COLO668 (cell line): Measurements from ENCODE around the gene CBX1.
"Not testable (repeated sequence)": the region's sequence is repeated elsewhere in the genome, so short reads cannot be mapped to it uniquely, and the experiment has no call there.

ENCODE experiments used
- DNase-seq: peaks from one replicate; lab custom pipeline; 2025; ENCODE audit not compliant: unreplicated experiment; lab: John Stamatoyannopoulos, UW

CBX1 gene

GRCh38 chr17:48074322-48075081 is 26.8 kb downstream of the CBX1 start:
- peak; percentile 54 for DNase-seq

DNA sequence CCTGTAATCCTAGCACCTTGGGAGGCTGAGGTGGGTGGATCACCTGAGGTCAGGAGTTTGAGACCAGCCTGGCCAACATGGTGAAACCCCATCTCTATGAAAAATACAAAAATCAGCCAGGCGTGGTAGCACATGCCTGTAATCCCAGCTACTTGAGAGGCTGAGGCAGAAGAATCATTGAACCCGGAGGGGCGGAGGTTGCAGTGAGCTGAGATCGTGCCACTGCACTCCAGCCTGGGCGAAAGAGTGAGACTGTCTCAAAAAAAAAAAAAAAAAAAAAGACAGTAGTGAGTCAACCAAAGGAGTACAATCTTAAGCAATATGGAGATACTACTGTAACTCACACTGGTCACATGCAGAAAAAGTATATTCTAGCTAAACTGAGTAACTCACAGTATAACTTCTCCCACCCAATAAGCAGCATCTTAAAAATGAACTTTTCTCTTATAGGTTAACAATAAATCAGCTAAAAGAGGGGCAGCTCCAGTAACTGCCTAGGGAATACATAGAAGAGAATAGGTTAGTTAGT is 27.6 kb downstream of the CBX1 start:
- DNase-seq, result not testable (repeated sequence)

DNA sequence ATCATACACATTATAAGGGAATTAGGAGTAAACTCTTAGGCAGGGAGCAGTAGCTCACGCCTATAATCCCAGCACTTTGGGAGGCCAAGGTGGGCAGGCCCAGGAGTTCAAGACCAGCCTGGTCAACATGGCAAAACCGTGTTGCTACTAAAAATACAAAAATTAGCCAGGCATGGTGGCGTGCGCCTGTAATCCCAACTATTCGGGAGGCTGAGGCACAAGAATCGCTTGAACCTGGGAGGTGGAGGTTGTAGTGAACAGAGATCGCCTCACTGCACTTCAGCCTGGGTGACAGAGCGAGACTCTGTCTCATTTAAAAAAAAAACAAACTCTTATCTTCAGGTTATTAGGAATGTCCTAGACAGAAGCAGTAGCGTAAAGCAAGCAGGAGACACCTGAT is 28.5 kb downstream of the CBX1 start:
- not testable (repeated sequence) for DNase-seq

GRCh38 chr17:48071654-48072053 is 29.6 kb downstream of the CBX1 start:
- no peak for DNase-seq

- no peak for DNase-seq
Measured at GRCh38 chr17:48070195-48070594, 31.1 kb downstream of the CBX1 start.

DNA sequence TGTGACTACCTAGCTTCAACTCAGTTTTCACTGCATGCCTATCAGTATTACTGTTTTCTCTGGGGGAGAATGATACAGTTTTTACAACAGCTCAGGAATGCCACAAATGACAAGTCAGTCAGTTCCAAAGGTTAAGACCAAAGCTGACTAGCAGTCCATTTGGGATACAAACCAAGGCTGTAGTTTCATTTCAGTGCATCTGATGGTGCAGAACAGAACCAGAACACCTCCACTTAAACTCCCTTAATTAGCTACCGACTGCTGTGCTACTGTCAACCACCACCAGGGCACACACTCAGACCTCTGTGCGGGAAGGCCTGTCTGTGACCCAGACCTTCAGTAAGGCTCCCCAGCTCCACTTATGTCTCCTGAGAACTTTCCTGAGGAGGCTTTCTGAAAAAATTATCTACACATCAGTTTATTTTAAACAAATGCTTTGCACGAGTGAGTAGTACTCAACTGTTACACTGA is 32.8 kb downstream of the CBX1 start:
- peak; percentile 1 for DNase-seq

GRCh38 chr17:48067808-48068207 is 33.5 kb downstream of the CBX1 start:
- DNase-seq, result not testable (repeated sequence)

- DNase-seq, result no peak
Measured at GRCh38 chr17:48067245-48067644, 34.0 kb downstream of the CBX1 start.

GRCh38 chr17:48066656-48067055 is 34.6 kb downstream of the CBX1 start:
- DNase-seq, result no peak

DNA sequence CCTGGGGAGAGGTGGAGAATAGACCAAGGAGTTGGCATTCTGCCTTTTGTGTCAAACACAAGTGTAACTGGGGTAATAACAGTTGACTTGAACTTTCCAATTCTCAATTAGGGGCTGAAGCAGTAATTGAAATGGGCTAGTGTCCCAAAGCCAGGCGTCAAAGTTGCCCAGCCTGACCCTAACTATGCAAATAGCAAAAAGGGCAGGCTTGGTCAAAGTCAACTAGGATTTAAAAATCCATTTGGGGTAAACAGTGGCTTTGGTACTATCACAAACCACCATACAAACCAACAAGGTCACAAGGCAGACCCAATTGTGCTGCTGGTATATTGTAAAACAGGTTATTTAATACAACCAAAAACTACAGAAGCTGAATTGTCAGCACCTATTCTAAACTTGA is 35.1 kb downstream of the CBX1 start:
- no peak for DNase-seq

GRCh38 chr17:48064638-48065037 is 36.6 kb downstream of the CBX1 start:
- no peak for DNase-seq

GRCh38 chr17:48062273-48062672 is 39.0 kb downstream of the CBX1 start:
- no peak for DNase-seq

GRCh38 chr17:48060249-48060648 is 41.0 kb downstream of the CBX1 start:
- DNase-seq, result no peak

- DNase-seq, result no peak
Measured at GRCh38 chr17:48059125-48059668, 42.1 kb downstream of the CBX1 start.

DNA sequence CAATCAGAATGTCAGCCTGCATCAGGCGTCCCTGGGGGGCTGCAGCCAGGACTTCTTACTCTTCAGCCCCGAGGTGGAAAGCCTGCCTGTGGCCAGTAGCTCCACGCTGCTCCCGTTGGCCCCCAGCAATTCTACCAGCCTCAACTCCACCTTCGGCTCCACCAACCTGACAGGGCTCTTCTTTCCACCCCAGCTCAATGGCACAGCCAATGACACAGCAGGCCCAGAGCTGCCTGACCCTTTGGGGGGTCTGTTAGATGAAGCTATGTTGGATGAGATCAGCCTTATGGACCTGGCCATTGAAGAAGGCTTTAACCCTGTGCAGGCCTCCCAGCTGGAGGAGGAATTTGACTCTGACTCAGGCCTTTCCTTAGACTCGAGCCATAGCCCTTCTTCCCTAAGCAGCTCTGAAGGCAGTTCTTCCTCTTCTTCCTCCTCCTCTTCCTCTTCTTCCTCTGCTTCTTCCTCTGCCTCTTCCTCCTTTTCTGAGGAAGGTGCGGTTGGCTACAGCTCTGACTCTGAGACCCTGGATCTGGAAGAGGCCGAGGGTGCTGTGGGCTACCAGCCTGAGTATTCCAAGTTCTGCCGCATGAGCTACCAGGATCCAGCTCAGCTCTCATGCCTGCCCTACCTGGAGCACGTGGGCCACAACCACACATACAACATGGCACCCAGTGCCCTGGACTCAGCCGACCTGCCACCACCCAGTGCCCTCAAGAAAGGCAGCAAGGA is 42.7 kb downstream of the CBX1 start:
- no peak for DNase-seq

DNA sequence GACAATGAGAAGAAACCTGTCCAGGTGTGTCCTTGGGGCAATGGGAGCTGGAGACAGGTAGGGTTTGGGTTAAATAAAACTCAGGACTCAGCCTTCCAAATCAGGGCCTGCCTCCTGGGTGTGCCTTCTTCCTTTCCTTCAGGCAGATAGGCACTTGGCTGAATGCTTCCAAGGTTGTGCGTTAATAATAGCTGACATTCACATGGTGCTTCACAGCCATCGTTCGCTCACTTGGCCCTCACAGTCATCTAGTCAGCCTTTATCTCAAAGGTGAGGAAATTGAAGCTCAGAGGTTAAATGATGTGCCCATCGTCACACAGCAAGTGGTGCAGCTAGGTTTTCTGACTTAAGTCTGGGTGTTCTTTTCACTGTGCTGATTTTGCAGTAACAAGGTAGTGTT is 43.7 kb downstream of the CBX1 start:
- DNase-seq, result no peak

DNA sequence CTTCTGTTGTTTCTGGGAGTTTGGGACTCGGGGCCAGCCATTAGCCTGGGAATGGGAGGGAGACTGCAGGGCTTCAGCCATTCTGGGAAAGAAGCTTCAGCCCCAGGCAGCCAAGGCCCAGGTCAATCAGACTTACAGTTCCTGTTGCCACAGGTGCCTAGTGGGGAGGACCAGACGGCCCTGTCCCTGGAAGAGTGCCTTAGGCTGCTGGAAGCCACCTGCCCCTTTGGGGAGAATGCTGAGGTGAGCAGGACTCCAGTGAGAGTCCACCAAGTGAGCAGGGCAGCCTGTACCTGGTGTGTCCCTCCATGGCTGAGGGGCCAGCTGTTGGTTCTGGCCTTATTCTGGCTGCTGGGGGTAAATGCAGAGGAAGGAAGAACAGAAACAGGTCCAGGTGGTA is 44.4 kb downstream of the CBX1 start:
- no peak for DNase-seq

- no peak for DNase-seq
Measured at GRCh38 chr17:48056246-48056745, 45.0 kb downstream of the CBX1 start.

DNA sequence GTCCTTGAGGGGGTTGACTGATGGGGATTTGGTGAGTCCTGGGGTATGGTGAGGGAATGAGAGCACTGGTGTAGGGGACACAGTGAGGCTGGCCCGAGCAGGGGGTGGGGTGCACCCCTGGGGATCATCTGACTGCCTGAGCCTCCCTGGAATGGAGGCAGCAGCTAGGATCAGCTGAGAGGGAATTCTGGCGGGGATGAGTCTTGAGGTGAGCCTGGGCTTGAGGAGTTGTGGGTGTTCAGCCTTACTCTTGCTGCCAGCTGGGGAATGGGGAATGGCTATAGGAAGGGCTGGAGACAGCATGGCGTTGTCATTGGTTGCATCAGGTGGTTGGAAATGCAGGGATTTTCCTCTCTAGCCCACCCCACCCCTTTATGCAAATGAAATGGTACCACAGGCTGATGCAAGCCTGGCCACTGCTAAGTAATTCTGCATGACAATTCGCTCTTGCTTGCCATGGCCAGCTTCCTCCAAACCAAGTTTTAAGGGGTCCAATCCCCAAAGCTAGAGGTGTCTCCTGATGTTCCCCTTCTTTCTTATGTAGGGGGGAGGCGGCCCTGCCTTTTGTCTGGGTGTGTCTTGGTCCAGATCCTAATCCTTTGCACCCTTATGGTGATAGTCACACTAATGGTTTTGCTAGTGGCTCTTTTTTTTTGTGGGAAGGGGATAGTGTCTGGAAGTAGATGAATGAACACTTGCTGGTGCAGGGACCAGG is 45.6 kb downstream of the CBX1 start:
- peak; percentile 1 for DNase-seq

DNA sequence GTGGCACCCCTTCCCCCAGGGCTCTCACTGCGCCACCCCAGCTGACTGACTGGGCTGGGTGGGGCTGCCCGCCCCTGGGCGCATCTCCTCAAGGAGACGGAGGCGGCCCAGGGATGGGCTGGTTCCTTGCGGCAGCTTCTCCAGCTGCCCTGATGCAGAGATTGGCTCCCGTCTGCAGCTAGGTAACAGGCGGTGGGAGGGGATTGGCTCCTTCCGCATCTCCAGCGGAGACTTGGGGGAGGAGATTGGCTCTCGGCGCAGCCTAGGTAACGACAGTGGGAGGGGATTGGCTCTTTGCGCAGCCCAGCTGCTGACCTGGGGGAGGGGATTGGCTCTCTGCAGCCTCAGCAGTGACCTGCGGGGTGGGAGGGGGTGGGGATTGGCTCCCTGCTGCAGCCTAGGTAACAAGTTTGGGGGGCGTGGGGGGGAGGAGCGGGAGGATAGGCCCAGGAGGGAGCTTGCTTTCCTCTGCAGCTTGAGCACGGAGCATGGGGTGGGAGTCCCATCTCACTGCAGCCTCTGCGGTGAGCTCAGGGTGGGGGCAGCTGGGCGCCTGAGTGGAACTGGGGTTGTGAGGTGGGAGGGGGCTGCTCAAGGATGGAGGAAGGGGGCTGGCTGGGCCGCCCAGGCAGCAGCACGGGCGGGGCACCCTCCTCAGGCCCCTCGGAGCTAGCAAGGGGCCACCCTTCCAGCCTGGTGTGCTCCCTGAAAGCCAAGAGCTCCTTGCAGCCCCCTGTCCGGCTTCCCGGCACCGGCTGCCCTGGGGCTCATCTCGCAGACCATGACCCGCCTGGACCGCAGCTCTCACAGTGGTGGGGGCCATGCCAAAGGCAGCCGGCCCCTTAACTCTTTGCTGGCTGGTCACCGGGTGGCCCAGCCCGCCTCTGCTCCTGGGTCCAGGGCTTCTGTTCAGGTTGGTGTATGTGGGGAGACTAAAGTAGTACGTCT is 46.8 kb downstream of the CBX1 start:
- DNase-seq, result peak; percentile 33
